Muscle layer of colon (tissue), 2 donors: ENCODE data around the gene DMRT2.

Source experiments
- H3K27ac ChIP-seq: one replicate; pipeline ENCODE4 v1.7.0; 2013; ENCODE audit warnings: low read depth, mild to moderate bottlenecking, low read length, moderate library complexity
- H3K27me3 ChIP-seq, 2 donors: one replicate each; pipeline ENCODE4 v1.7.0; 2013; ENCODE audit warnings: low read length in 2 of 2, mild to moderate bottlenecking in 2 of 2; ENCODE audit not compliant: insufficient read depth in 2 of 2, control insufficient read depth in 1 of 2
- H3K36me3 ChIP-seq: one replicate; pipeline ENCODE4 v1.7.0; 2013; ENCODE audit warnings: mild to moderate bottlenecking, low read length; ENCODE audit not compliant: insufficient read depth
- H3K4me1 ChIP-seq: one replicate; pipeline ENCODE4 v1.7.0; 2013; ENCODE audit warnings: mild to moderate bottlenecking, low read length; ENCODE audit not compliant: insufficient read depth
- H3K4me3 ChIP-seq, 2 donors: one replicate each; pipeline ENCODE4 v1.7.0; 2013; ENCODE audit warnings: low read length in 2 of 2, low read depth in 1 of 2, mild to moderate bottlenecking in 1 of 2, moderate library complexity in 1 of 2
- H3K9ac ChIP-seq: one replicate; pipeline ENCODE4 v1.7.0; 2013; ENCODE audit warnings: low read length
- H3K9me3 ChIP-seq: one replicate; pipeline ENCODE4 v1.7.0; 2013; ENCODE audit warnings: mild to moderate bottlenecking, low read length
- donor health status: abdominal sarcoma.
- donor health status: Adenocarcinoma of cecum.

Gene DMRT2

DNA sequence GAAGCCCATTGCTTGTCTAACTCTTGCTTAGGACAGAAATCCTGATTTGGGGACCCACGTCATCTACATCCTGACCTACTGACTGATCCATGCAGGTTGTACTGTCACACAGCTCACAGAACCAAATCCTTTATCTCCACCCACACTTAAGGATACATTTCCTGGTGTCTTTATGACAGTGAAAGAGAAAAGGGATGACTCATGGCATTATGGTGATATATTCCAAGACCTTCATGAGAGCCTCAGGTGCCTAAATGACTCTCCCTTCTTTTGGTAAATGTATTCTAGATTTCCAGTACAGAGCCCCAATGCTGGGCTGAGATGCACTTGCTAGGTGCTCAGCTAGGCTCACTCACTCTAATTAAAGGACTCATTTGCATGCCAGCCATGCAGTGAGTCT lies 26.0 kb upstream of the DMRT2 start:
- Histone ChIP-seq H3K27me3 (peaks cover 0 to 10% of the 10 kb centered on the region in 2 donors), H3K36me3 (no peaks in the 10 kb centered on the region), H3K27ac (no peak overlapping the region), H3K4me3 (no peak overlapping the region), H3K9ac (no peak overlapping the region), H3K4me1 (no peaks in the 10 kb centered on the region), H3K9me3 (peaks cover 14% of the 10 kb centered on the region)

DNA sequence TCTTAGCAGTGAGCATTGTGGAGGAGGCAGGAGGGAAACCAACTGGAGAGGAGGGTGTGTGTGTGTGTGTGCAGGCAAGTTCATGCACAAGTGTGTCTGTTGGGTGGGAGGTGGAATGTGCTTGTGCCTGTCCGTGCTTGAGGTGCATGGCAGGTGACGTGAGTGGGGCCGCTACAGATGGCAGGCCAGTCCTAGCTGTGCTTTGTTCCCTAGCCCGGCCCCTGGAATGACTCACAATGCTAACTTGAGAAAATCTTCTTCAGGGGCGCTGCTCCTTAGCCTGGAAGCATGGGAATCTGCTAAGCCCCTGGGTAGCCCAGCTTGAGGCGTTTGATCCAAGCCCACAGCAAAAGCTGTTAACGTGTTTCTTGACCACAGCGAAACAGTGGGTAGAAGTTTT lies 25.0 kb upstream of the DMRT2 start:
- Histone ChIP-seq H3K36me3 (no peaks in the 10 kb centered on the region), H3K27me3 (peaks cover 0 to 10% of the 10 kb centered on the region in 2 donors), H3K4me3 (no peak overlapping the region), H3K27ac (no peak overlapping the region), H3K4me1 (no peaks in the 10 kb centered on the region), H3K9ac (no peak overlapping the region), H3K9me3 (peaks cover 14% of the 10 kb centered on the region)

GRCh38 chr9:1026219-1026618 lies 23.9 kb upstream of the DMRT2 start:
- H3K27me3 ChIP-seq: peaks cover 0 to 10% of the 10 kb centered on the region in 2 donors
- H3K4me1 ChIP-seq: no peaks in the 10 kb centered on the region
- no peak overlapping the region for H3K27ac ChIP-seq
- H3K4me3 ChIP-seq: no peak overlapping the region
- no peak overlapping the region for H3K9ac ChIP-seq
- no peaks in the 10 kb centered on the region for H3K36me3 ChIP-seq
- peaks cover 14% of the 10 kb centered on the region for H3K9me3 ChIP-seq

GRCh38 chr9:1028501-1029190 lies 21.5 kb upstream of the DMRT2 start:
- H3K9ac ChIP-seq: no peak overlapping the region
- H3K4me1 ChIP-seq: no peaks in the 10 kb centered on the region
- no peak overlapping the region for H3K27ac ChIP-seq
- no peaks in the 10 kb centered on the region for H3K9me3 ChIP-seq
- no peak overlapping the region for H3K4me3 ChIP-seq
- H3K27me3 ChIP-seq: no peaks in the 10 kb centered on the region
- H3K36me3 ChIP-seq: no peaks in the 10 kb centered on the region

GRCh38 chr9:1031951-1032601 lies 18.1 kb upstream of the DMRT2 start:
- Histone ChIP-seq H3K4me1 (no peaks in the 10 kb centered on the region), H3K27ac (no peak overlapping the region), H3K9me3 (no peaks in the 10 kb centered on the region), H3K36me3 (no peaks in the 10 kb centered on the region), H3K27me3 (no peaks in the 10 kb centered on the region), H3K4me3 (no peak overlapping the region), H3K9ac (no peak overlapping the region)

- H3K27me3 ChIP-seq: peaks cover 3 to 11% of the 10 kb centered on the region in 2 donors
- no peaks in the 10 kb centered on the region for H3K4me1 ChIP-seq
- no peak overlapping the region for H3K4me3 ChIP-seq
- H3K9ac ChIP-seq: no peak overlapping the region
- no peaks in the 10 kb centered on the region for H3K9me3 ChIP-seq
- no peaks in the 10 kb centered on the region for H3K36me3 ChIP-seq
- H3K27ac ChIP-seq: no peak overlapping the region
Observed at GRCh38 chr9:1034271-1034670, 15.9 kb upstream of the DMRT2 start.

DNA sequence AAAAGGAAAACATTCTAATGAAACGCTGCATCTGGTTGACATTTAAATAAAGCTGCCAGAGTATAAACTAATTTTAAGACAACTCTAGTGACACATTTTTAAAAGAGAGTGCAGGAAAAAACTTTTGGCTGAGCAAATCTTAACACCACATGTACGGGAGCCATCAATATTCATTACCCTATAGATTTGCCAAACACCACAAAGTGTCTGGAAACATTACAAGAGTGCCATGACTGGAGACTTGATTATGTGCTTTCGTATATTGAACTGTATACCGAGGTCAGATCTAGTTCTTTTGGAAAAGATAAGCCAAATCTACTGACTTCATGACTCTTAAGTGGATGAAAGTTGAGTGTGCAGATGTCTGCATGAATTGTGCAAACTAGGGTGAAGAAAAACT lies 10.6 kb upstream of the DMRT2 start:
- Histone ChIP-seq H3K4me3 (no peak overlapping the region), H3K36me3 (no peaks in the 10 kb centered on the region), H3K9me3 (no peaks in the 10 kb centered on the region), H3K4me1 (peaks cover 4% of the 10 kb centered on the region), H3K9ac (no peak overlapping the region), H3K27ac (no peak overlapping the region), H3K27me3 (peaks cover 53 to 63% of the 10 kb centered on the region in 2 donors)

DNA sequence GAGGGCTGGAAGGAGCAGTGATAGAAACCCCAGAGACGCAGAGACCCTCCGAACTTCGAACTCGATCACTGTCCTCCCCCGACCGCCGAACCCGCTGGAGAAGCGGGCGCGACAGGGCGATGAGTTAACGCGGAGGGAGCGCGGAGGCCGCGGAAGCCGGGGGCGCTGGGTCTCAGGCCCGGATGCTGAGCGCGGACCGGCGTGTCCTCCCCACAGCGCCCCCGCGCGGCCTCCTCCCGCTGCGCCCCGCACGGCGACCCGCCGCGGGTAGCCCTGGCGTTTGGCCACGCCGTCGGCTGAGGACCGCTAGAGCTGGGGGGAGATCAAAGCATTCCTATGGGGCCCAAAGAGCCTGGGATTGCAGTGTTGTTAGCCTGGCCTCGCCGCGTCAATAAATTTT lies 7.7 kb upstream of the DMRT2 start:
- H3K4me1 ChIP-seq: peaks cover 10% of the 10 kb centered on the region
- H3K4me3 ChIP-seq: no peak overlapping the region
- H3K36me3 ChIP-seq: no peaks in the 10 kb centered on the region
- H3K9me3 ChIP-seq: no peaks in the 10 kb centered on the region
- H3K27me3 ChIP-seq: peaks cover 76 to 92% of the 10 kb centered on the region in 2 donors
- H3K27ac ChIP-seq: no peak overlapping the region
- H3K9ac ChIP-seq: no peak overlapping the region

- peaks cover 91 to 100% of the 10 kb centered on the region in 2 donors for H3K27me3 ChIP-seq
- peaks cover 24% of the 10 kb centered on the region for H3K4me1 ChIP-seq
- no peak overlapping the region for H3K9ac ChIP-seq
- H3K27ac ChIP-seq: no peak overlapping the region
- no peaks in the 10 kb centered on the region for H3K9me3 ChIP-seq
- no peaks in the 10 kb centered on the region for H3K36me3 ChIP-seq
- H3K4me3 ChIP-seq: no peak overlapping the region
Observed at GRCh38 chr9:1044643-1045042, 5.5 kb upstream of the DMRT2 start.

GRCh38 chr9:1046639-1047572 lies 3.3 kb upstream of the DMRT2 start:
- Histone ChIP-seq H3K9me3 (no peaks in the 10 kb centered on the region), H3K27me3 (peaks cover 87 to 100% of the 10 kb centered on the region in 2 donors), H3K36me3 (no peaks in the 10 kb centered on the region), H3K9ac (no peak overlapping the region), H3K4me1 (peaks cover 24% of the 10 kb centered on the region), H3K4me3 (peak overlapping the region; percentile 29 to 53), H3K27ac (no peak overlapping the region)

- no peaks in the 10 kb centered on the region for H3K9me3 ChIP-seq
- no peak overlapping the region for H3K27ac ChIP-seq
- peaks cover 89 to 100% of the 10 kb centered on the region in 2 donors for H3K27me3 ChIP-seq
- H3K4me1 ChIP-seq: peaks cover 22% of the 10 kb centered on the region
- H3K4me3 ChIP-seq: peak overlapping the region; percentile 29 to 53
- H3K9ac ChIP-seq: no peak overlapping the region
- H3K36me3 ChIP-seq: no peaks in the 10 kb centered on the region
Observed at GRCh38 chr9:1047591-1048230, 2.4 kb upstream of the DMRT2 start.
